GM12878 (cell line): ENCODE data around the gene TRIM38. TPM values are rescaled to one million over a fixed set of nuclear protein-coding genes. Genes with fewer than 3 reads are reported as not detected.
A peak's percentile ranks its signal among the peaks of the same experiment; 100 is the strongest.

Experiments used
- ATAC-seq: fragments of 200-7000 bp; cut with Tn5 transposase; 3 replicates; pipeline ENCODE4 v1.9.1; 2020; ENCODE audit warnings: mild to moderate bottlenecking, moderate library complexity
- BruUV-seq: library from RNA; stranded (reverse); fragments of 400-500 nt; replicated peaks from 2 replicates; lab custom pipeline; 2021; lab: Mats Ljungman, UMichigan
- CTCF ChIA-PET: fragments of 300-600 bp; sonication (Branson Sonifier 250); formaldehyde crosslinking; extraction: SDS; loops from one replicate; lab custom pipeline; 2021; ENCODE audit warnings: inconsistent platforms; lab: Yijun Ruan, JAX
- POLR2A ChIA-PET: fragments of 350-600 bp; formaldehyde crosslinking; extraction: SDS; loops from one replicate; lab custom pipeline; 2021; ENCODE audit warnings: inconsistent platforms; lab: Charles Lee
- RAD21 ChIA-PET: fragments of 300-600 bp; sonication (Branson Sonifier 250); formaldehyde crosslinking; loops from one replicate; lab custom pipeline; 2023; ENCODE audit warnings: antibody characterized with exemption; ENCODE audit not compliant: unreplicated experiment; lab: Charles Lee
- SMC1A ChIA-PET: fragments of 300-600 bp; sonication (Branson Sonifier 250); formaldehyde crosslinking; loops from one replicate; lab custom pipeline; 2023; ENCODE audit not compliant: unreplicated experiment, uncharacterized antibody; lab: Charles Lee
- DNase-seq: peaks from one replicate; pipeline ENCODE4 v3.0.0-alpha.2; 2011; ENCODE audit warnings: low read depth, low spot score
- FAIRE-seq: peaks from 3 replicates; lab custom pipeline; 2011; peaks lifted over from hg19 to GRCh38; lab: Jason Lieb, UNC
- H2AFZ ChIP-seq: 2 replicates; pipeline ENCODE4 v1.6.0; 2011; ENCODE audit warnings: low read depth, low read length, control low read depth; ENCODE audit not compliant: control insufficient read depth
- H3K27ac ChIP-seq: 2 replicates; pipeline ENCODE4 v1.5.1; 2011; ENCODE audit warnings: control low read depth; ENCODE audit not compliant: control insufficient read depth, insufficient read depth
- H3K27me3 ChIP-seq, 2 experiments: replicated peaks in 1 of 2; 2 replicates each; pipeline versions ENCODE4 v1.6.0 to v1.6.1; 2011; ENCODE audit warnings: low read length in 1 of 2; ENCODE audit not compliant: control insufficient read depth in 2 of 2, insufficient read depth in 2 of 2
- H3K36me3 ChIP-seq, 2 experiments: 2 replicates each; pipeline ENCODE4 v1.5.1; 2011; ENCODE audit warnings: low read length in 1 of 2; ENCODE audit not compliant: control insufficient read depth in 2 of 2, insufficient read depth in 2 of 2
- H3K4me1 ChIP-seq: 2 replicates; pipeline ENCODE4 v1.6.1; 2011; ENCODE audit warnings: mild to moderate bottlenecking, low read length, moderate library complexity, mixed read lengths; ENCODE audit not compliant: control insufficient read depth, insufficient read depth
- H3K4me2 ChIP-seq: 2 replicates; pipeline ENCODE4 v1.6.0; 2011; ENCODE audit warnings: control low read depth; ENCODE audit not compliant: control insufficient read depth, insufficient read depth
- H3K4me3 ChIP-seq: fragments of 200-600 bp; sonication (generic); 2 replicates; pipeline ENCODE4 v1.5.1; 2016
- H3K79me2 ChIP-seq: 2 replicates; pipeline ENCODE4 v1.6.0; 2011; ENCODE audit warnings: low read length; ENCODE audit not compliant: control insufficient read depth, insufficient read depth
- H3K9ac ChIP-seq: 2 replicates; pipeline ENCODE4 v1.8.0; 2011; ENCODE audit warnings: low read length, control low read depth, mixed read lengths; ENCODE audit not compliant: control insufficient read depth, insufficient read depth
- H3K9me3 ChIP-seq: replicated peaks from 3 replicates; pipeline ENCODE4 v1.5.1; 2011; ENCODE audit warnings: mild to moderate bottlenecking, low read length; ENCODE audit not compliant: control insufficient read depth, insufficient read depth
- H4K20me1 ChIP-seq: 2 replicates; pipeline ENCODE4 v1.6.0; 2011; ENCODE audit not compliant: control insufficient read depth, insufficient read depth
- GATAD2B ChIP-seq: fragments of 450-650 bp; conservative IDR thresholded peaks from 2 replicates; pipeline ENCODE4 v1.6.1; 2017; ENCODE audit warnings: low read depth, mild to moderate bottlenecking, moderate library complexity
- MTA2 ChIP-seq: fragments of 450-650 bp; IDR thresholded peaks from 2 replicates; pipeline ENCODE4 v1.6.1; 2016; ENCODE audit warnings: low read depth, mild to moderate bottlenecking, moderate library complexity
- MYC ChIP-seq: IDR thresholded peaks from 2 replicates; pipeline ENCODE4 v1.6.1; 2011; ENCODE audit warnings: mild to moderate bottlenecking, low read length, moderate library complexity, inconsistent platforms; ENCODE audit not compliant: insufficient read depth, insufficient replicate concordance, insufficient read length, severe bottlenecking
- NFIC ChIP-seq: IDR thresholded peaks from 2 replicates; pipeline ENCODE4 v1.6.1; 2012; ENCODE audit warnings: low read depth, mild to moderate bottlenecking, inconsistent platforms, low read length, moderate library complexity
- NFXL1 ChIP-seq: fragments of 450-650 bp; IDR thresholded peaks from 2 replicates; pipeline ENCODE4 v1.6.1; 2017; ENCODE audit warnings: antibody characterized with exemption, mild to moderate bottlenecking, borderline replicate concordance
- RAD21 ChIP-seq: IDR thresholded peaks from 2 replicates; pipeline ENCODE4 v1.6.1; 2011; ENCODE audit warnings: mild to moderate bottlenecking, low read depth, low read length, moderate library complexity; ENCODE audit not compliant: insufficient read depth
- RB1 ChIP-seq: fragments of 450-650 bp; formaldehyde crosslinking; IDR thresholded peaks from 2 replicates; pipeline ENCODE4 v1.6.1; 2017; ENCODE audit warnings: mild to moderate bottlenecking, borderline replicate concordance
- SP1 ChIP-seq: IDR thresholded peaks from one replicate; pipeline ENCODE4 v1.6.1; 2011; ENCODE audit warnings: low read depth, low read length
- SPI1 ChIP-seq: IDR thresholded peaks from 2 replicates; pipeline ENCODE4 v1.6.1; 2011; ENCODE audit warnings: low read depth, mild to moderate bottlenecking, low read length, moderate library complexity, borderline replicate concordance; ENCODE audit not compliant: insufficient read depth
- TCF12 ChIP-seq: IDR thresholded peaks from 2 replicates; pipeline ENCODE4 v1.6.1; 2011; ENCODE audit warnings: low read depth, mild to moderate bottlenecking, low read length
- TCF3 ChIP-seq: IDR thresholded peaks from 2 replicates; pipeline ENCODE4 v1.6.1; 2012; ENCODE audit warnings: low read depth, mild to moderate bottlenecking, low read length, borderline replicate concordance; ENCODE audit not compliant: insufficient read depth
- ZNF207 ChIP-seq: fragments of 450-650 bp; IDR thresholded peaks from 2 replicates; pipeline ENCODE4 v1.6.1; 2014; ENCODE audit warnings: antibody characterized with exemption, mild to moderate bottlenecking, borderline replicate concordance
- ZNF274 ChIP-seq: IDR thresholded peaks from one replicate; pipeline ENCODE4 v1.8.0; 2011; ENCODE audit not compliant: insufficient read length, insufficient read depth
- ZNF384 ChIP-seq: IDR thresholded peaks from 2 replicates; pipeline ENCODE4 v1.6.1; 2012; ENCODE audit warnings: low read depth, mild to moderate bottlenecking, low read length, improper control_type of control experiment, borderline replicate concordance
- WGBS: methylation state at CpG from one replicate; pipeline ENCODE4 v1.1.6; 2016; ENCODE audit warnings: low lambda C conversion rate; ENCODE audit not compliant: insufficient replicate concordance, insufficient coverage; ENCODE audit errors: missing lambda C conversion rate; 5-methylcytosine and 5-hydroxymethylcytosine counted together
- in situ Hi-C: fragments of 300-500 bp; cut with MboI; formaldehyde crosslinking; loops from 9 replicates; pipeline ENCODE4 v1.14.3; 2018; ENCODE audit warnings: mixed read lengths
- intact Hi-C: fragments of 100-400 bp; cut with micrococcal nuclease; formaldehyde crosslinking; loops from one replicate; pipeline ENCODE4 v1.14.2; 2022; ENCODE audit not compliant: unreplicated experiment
- polyA plus RNA-seq, 11 experiments: library from polyadenylated mRNA; depleted of rRNA in 4 of 11; unstranded in 6 of 11; stranded (reverse) in 5 of 11; fragments of >200 nt; fragmentation: Nextera tagmentation in 4 of 11; fragmentation: Illumina TruSeq in 1 of 11; extraction: Ambion mirVana in 4 of 11; extraction: Trizol in 1 of 11; gene quantifications; 1 replicate in 1 of 11; 2 replicates in 10 of 11; pipeline versions ENCODE4 v1.2.1 to v1.2.3, GENCODE V29; 2011 to 2016; ENCODE audit warnings: inconsistent platforms in 2 of 11, missing spikeins in 2 of 11, low read depth in 1 of 11
- total RNA-seq, 4 experiments: library from RNA; depleted of rRNA in 3 of 4; stranded (reverse); fragments of >200 nt in 3 of 4; fragmentation: Illumina TruSeq in 1 of 4; extraction: Trizol in 1 of 4; gene quantifications; 2 replicates each; pipeline versions ENCODE4 v1.2.1 to v1.2.3, GENCODE V29; 2013 to 2021

Gene TRIM38
- total and polyA plus RNA-seq, 10 of the 15 experiments (the other 5 are each of a cell fraction or from before 2014, with no cell fraction given), result 4.5 to 14.7 (median 11.1) TPM

- H3K4me3 ChIP-seq, result no peak overlapping the region
- ChIA-PET POLR2A (interaction anchor here (0.5 to 4.2 kb wide), 16 partner anchors 10 to 1798 kb away, joined by 3 to 50 read pairs (median 4); partner anchors contain the start of genes HFE and TRIM38), SMC1A (interaction anchor here (0.9 to 4.4 kb wide), 7 partner anchors 12 to 48 kb away, joined by 3 to 36 read pairs (median 4); a partner anchor contains a TSS), CTCF (interaction anchor here (1.8 to 11.1 kb wide), 5 partner anchors 10 to 28 kb away, joined by 6 to 96 read pairs (median 21); a partner anchor contains a TSS), RAD21 (interaction anchor here (1.4 to 4.2 kb wide), 6 partner anchors 13 to 164 kb away, joined by 3 to 53 read pairs (median 16); a partner anchor contains a TSS)
- H3K79me2 ChIP-seq, result no peaks in the 10 kb centered on the region
- WGBS, result 59% methylated on average over 4 of the region's 5 CpGs
- no peaks in the 10 kb centered on the region for H4K20me1 ChIP-seq
- no peak for TF ChIP-seq GATAD2B
- TF ChIP-seq SPI1, result no peak
- no peak for TF ChIP-seq RAD21
- TF ChIP-seq ZNF274, result no peak
- TF ChIP-seq NFXL1, result no peak
- TF ChIP-seq NFIC, result no peak
- no peak for TF ChIP-seq MTA2
- TF ChIP-seq MYC, result no peak
- TF ChIP-seq TCF3, result no peak
- no peak for TF ChIP-seq ZNF207
- no peak for TF ChIP-seq SP1
- TF ChIP-seq TCF12, result no peak
- TF ChIP-seq ZNF384, result no peak
- no peak for TF ChIP-seq RB1
- BruUV-seq, result no TSS peak
- no peak overlapping the region for H3K9ac ChIP-seq
- peak overlapping the region; percentile 1 for H2AFZ ChIP-seq
- intact Hi-C loops (loop anchor here (10.0 kb wide), 1 partner anchor 1085 kb away; the partner anchor contains the start of gene RIPOR2), in situ Hi-C loops (no loop called here)
- no peak overlapping the region for H3K27ac ChIP-seq
- peaks cover 7% of the 10 kb centered on the region for H3K9me3 ChIP-seq
- peak overlapping the region; percentile 56 for H3K4me2 ChIP-seq
- no peaks in the 10 kb centered on the region for H3K36me3 ChIP-seq
- DNase-seq, result no peak
- H3K4me1 ChIP-seq, result peaks cover 8% of the 10 kb centered on the region
- no peaks in the 10 kb centered on the region for H3K27me3 ChIP-seq
- ATAC-seq, result no peak
- no peak for FAIRE-seq
Observed at GRCh38 chr6:26019967-26020328, 57.3 kb downstream of the TRIM38 start.
